CD4-positive, alpha-beta T cell treated with Interleukin-10 for 1 hour (primary cell): Measurements from ENCODE around the gene FAM222A.
A peak's percentile ranks its signal among the peaks of the same experiment; 100 is the strongest.

Experiments used
- DNase-seq: peaks from one replicate; pipeline ENCODE4 v3.0.0-alpha.2; 2020

The FAM222A gene

GRCh38 chr12:109713187-109714070 is at the start of gene FAM222A:
Gene FAM222A, plus strand, starts transcription at chr12:109713825. Its CDS starts 30,322 bp downstream, at chr12:109744147.
- DNase-seq, result peak; percentile 98

- DNase-seq, result no peak
Observed at GRCh38 chr12:109664402-109664801, 49.2 kb upstream of the FAM222A start.

- DNase-seq, result no peak
Observed at GRCh38 chr12:109666068-109666467, 47.6 kb upstream of the FAM222A start.

GRCh38 chr12:109670731-109671130 is 42.9 kb upstream of the FAM222A start:
- no peak for DNase-seq

GRCh38 chr12:109671502-109671901 is 42.1 kb upstream of the FAM222A start:
- DNase-seq, result no peak

- DNase-seq, result no peak
Observed at GRCh38 chr12:109673379-109673778, 40.2 kb upstream of the FAM222A start.

GRCh38 chr12:109673884-109674283 is 39.7 kb upstream of the FAM222A start:
- DNase-seq, result no peak

GRCh38 chr12:109675411-109675810 is 38.2 kb upstream of the FAM222A start:
- no peak for DNase-seq

GRCh38 chr12:109677279-109677691 is 36.3 kb upstream of the FAM222A start:
- no peak for DNase-seq

- DNase-seq, result no peak
Observed at GRCh38 chr12:109678719-109679118, 34.9 kb upstream of the FAM222A start.

- no peak for DNase-seq
Observed at GRCh38 chr12:109679501-109680263, 33.9 kb upstream of the FAM222A start.

- no peak for DNase-seq
Observed at GRCh38 chr12:109680264-109681005, 33.2 kb upstream of the FAM222A start.

- no peak for DNase-seq
Observed at GRCh38 chr12:109681986-109682707, 31.5 kb upstream of the FAM222A start.

GRCh38 chr12:109682708-109683060 is 30.9 kb upstream of the FAM222A start:
- DNase-seq, result no peak

GRCh38 chr12:109683316-109683715 is 30.3 kb upstream of the FAM222A start:
- no peak for DNase-seq

GRCh38 chr12:109685574-109686447 is 27.8 kb upstream of the FAM222A start:
- no peak for DNase-seq

- no peak for DNase-seq
Observed at GRCh38 chr12:109686523-109686922, 27.1 kb upstream of the FAM222A start.

GRCh38 chr12:109687250-109687649 is 26.4 kb upstream of the FAM222A start:
- no peak for DNase-seq

GRCh38 chr12:109689426-109689825 is 24.2 kb upstream of the FAM222A start:
- no peak for DNase-seq

- no peak for DNase-seq
Observed at GRCh38 chr12:109693160-109693559, 20.5 kb upstream of the FAM222A start.
